Peyer's patch (tissue), 4 donors: ENCODE measurements around the gene HPCAL1. TPM values are rescaled to one million over a fixed set of nuclear protein-coding genes. Genes with fewer than 3 reads are reported as not detected.

Experiments used
- DNase-seq, 3 donors: peaks; one replicate each; pipeline ENCODE4 v3.0.0-alpha.2; 2017 to 2019
- H3K27ac ChIP-seq, 4 donors: fragments of 200-600 bp; sonication (generic); one replicate each; pipeline ENCODE4 v1.5.1; 2016 to 2019
- H3K27me3 ChIP-seq, 2 donors: fragments of 200-600 bp; sonication (generic); one replicate each; pipeline ENCODE4 v1.5.1; 2019
- H3K36me3 ChIP-seq, 3 donors: fragments of 200-600 bp; sonication (generic); one replicate each; pipeline ENCODE4 v1.5.1; 2016 to 2019
- H3K4me1 ChIP-seq, 4 donors: fragments of 200-600 bp; sonication (generic); one replicate each; pipeline ENCODE4 v1.5.1; 2016 to 2019
- H3K4me3 ChIP-seq, 4 donors: fragments of 200-600 bp; sonication (generic); 1 replicate in 3 of 4; 2 replicates in 1 of 4; pipeline ENCODE4 v1.5.1; 2016 to 2019; ENCODE audit warnings: mild to moderate bottlenecking in 1 of 4
- H3K9me3 ChIP-seq, 4 donors: fragments of 200-600 bp; sonication (generic); one replicate each; pipeline ENCODE4 v1.5.1; 2016 to 2019; ENCODE audit warnings: mild to moderate bottlenecking in 1 of 4
- POLR2A ChIP-seq, 2 donors: fragments of 450-650 bp; IDR thresholded peaks; one replicate each; pipeline ENCODE4 v1.5.1; 2017; ENCODE audit warnings: antibody characterized with exemption in 2 of 2, mild to moderate bottlenecking in 2 of 2, moderate library complexity in 2 of 2
- total RNA-seq, 4 donors: library from RNA; depleted of rRNA; stranded (reverse); fragments of >200 nt; gene quantifications; one replicate each; pipeline ENCODE4 v1.1.0, GENCODE V29; 2016
- TF ChIP-seq, protein P1 (sequence below), 6 experiments: fragments of 450-650 bp in 4 of 6; fragments of 200-600 bp in 2 of 6; sonication (generic) in 1 of 6; IDR thresholded peaks; one replicate each; pipeline ENCODE4 v1.5.1; 2017 to 2019; ENCODE audit warnings: antibody characterized with exemption in 6 of 6, mild to moderate bottlenecking in 3 of 6, moderate library complexity in 1 of 6

HPCAL1 gene
- total RNA-seq, 4 donors from 2014 or later, result 123 to 270 (median 156) TPM

GRCh38 chr2:10274983-10275802 lies 27.5 kb upstream of the HPCAL1 start:
- no peak for TF ChIP-seq POLR2A (IDR thresholded peaks at IDR 0.05)
- TF ChIP-seq, protein P1, sequence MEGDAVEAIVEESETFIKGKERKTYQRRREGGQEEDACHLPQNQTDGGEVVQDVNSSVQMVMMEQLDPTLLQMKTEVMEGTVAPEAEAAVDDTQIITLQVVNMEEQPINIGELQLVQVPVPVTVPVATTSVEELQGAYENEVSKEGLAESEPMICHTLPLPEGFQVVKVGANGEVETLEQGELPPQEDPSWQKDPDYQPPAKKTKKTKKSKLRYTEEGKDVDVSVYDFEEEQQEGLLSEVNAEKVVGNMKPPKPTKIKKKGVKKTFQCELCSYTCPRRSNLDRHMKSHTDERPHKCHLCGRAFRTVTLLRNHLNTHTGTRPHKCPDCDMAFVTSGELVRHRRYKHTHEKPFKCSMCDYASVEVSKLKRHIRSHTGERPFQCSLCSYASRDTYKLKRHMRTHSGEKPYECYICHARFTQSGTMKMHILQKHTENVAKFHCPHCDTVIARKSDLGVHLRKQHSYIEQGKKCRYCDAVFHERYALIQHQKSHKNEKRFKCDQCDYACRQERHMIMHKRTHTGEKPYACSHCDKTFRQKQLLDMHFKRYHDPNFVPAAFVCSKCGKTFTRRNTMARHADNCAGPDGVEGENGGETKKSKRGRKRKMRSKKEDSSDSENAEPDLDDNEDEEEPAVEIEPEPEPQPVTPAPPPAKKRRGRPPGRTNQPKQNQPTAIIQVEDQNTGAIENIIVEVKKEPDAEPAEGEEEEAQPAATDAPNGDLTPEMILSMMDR (IDR thresholded peaks at IDR 0.05), result no peak
- H3K27ac ChIP-seq, result no peak overlapping the region
- peaks cover 0 to 20% (median 0%) of the 10 kb centered on the region in 4 donors for H3K4me1 ChIP-seq
- H3K27me3 ChIP-seq, result no peaks in the 10 kb centered on the region
- peak in 1 of 3 donors; percentile 31 for DNase-seq
- no peak overlapping the region for H3K4me3 ChIP-seq
- no peaks in the 10 kb centered on the region for H3K36me3 ChIP-seq
- H3K9me3 ChIP-seq, result no peaks in the 10 kb centered on the region

DNA sequence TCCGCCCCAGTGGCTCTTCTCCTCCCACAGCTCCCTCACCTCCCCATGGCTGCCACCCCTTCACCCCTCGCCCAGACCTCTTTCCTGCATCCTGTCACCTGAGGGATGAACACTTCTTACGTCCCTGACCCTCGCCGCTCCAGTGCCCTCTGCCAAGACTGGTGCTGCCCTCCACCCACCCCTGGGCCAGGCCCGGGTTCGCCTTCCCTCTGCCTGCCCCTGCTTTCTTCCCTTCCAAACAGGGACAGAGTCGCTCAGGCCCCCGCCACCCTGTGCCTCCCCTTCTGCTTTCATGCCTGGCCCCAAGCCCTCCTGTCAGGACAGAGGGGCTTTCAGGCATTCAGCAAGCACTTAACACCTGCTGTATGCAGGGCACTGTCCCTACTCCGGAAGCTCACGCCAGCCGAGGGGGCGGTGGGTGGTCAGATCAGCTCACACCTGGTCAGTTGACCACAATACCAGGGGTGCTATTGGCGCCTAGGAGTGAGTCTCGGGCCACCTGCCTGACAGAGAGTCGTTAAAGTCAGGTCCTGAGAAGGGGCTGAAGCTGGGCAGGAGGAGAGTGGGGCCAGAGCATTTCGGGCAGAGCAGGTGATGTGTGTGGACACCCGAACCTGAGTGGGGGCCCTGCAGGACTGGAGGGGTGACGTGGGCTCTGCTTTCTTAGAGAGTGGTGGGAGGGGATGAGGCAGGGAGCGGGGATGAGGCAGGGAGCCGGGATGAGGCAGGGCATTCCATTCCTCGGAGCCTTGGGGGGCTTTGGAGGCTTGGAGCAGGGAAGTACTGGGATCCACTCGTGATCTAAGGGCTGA lies 26.0 kb upstream of the HPCAL1 start:
- Histone ChIP-seq H3K27me3 (no peaks in the 10 kb centered on the region), H3K9me3 (no peaks in the 10 kb centered on the region), H3K4me3 (no peak overlapping the region), H3K27ac (peak overlapping the region in 1 of 4 donors; percentile 52), H3K4me1 (peaks cover 0 to 7% (median 0%) of the 10 kb centered on the region in 4 donors), H3K36me3 (no peaks in the 10 kb centered on the region)
- DNase-seq, result peak in 2 of 3 donors; percentile 37 to 40
- TF ChIP-seq POLR2A (IDR thresholded peaks at IDR 0.05), result no peak
- TF ChIP-seq, protein P1 (IDR thresholded peaks at IDR 0.05), result no peak

- no peaks in the 10 kb centered on the region for H3K27me3 ChIP-seq
- TF ChIP-seq, protein P1 (IDR thresholded peaks at IDR 0.05), result no peak
- TF ChIP-seq POLR2A (IDR thresholded peaks at IDR 0.05), result peak in 1 of 2 donors; percentile 38
- H3K27ac ChIP-seq, result peak overlapping the region in 3 of 4 donors; percentile 36 to 68 (median 52)
- DNase-seq, result peak in 1 of 3 donors; percentile 72
- peaks cover 0 to 7% (median 0%) of the 10 kb centered on the region in 4 donors for H3K4me1 ChIP-seq
- no peak overlapping the region for H3K4me3 ChIP-seq
- H3K36me3 ChIP-seq, result no peaks in the 10 kb centered on the region
- no peaks in the 10 kb centered on the region for H3K9me3 ChIP-seq
Measured at GRCh38 chr2:10277293-10278028, 25.2 kb upstream of the HPCAL1 start.

DNA sequence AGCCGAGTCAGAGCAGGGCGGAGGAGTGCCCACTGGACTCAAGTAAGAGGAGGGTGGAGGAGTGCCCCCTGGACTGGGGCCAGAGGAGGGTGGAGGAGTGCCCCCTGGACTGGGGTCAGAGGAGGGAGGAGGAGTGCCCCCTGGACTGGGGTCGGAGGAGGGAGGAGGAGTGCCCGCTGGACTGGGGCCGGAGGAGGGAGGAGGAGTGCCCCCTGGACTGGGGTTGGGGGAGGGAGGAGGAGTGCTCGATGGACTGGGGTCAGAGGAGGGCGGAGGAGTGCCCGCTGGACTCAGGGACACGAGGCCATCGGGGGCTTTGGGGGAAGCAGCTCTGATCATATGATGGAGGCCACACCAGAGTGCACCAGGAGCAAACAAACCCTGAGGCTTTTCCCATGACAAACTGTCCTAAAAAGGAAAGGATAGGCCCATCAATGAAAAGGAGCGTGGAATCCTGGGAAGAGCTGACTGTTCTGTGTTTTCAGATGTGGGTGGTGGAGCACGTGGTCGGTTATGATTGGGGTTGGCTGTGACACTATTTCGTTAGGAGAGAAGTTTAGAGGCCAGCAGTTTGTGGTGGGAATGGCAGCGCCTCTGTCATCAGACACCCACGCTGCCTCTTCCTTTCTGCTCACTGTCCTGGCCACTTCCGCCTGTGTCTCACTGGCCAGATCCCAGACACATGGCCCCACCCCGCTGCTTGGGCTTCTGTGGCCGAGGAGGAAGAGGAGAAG lies 24.5 kb upstream of the HPCAL1 start:
- peak overlapping the region in 3 of 4 donors; percentile 36 to 68 (median 52) for H3K27ac ChIP-seq
- H3K36me3 ChIP-seq, result no peaks in the 10 kb centered on the region
- no peaks in the 10 kb centered on the region for H3K9me3 ChIP-seq
- peaks cover 0 to 14% (median 0%) of the 10 kb centered on the region in 4 donors for H3K4me1 ChIP-seq
- DNase-seq, result peak; percentile 38 to 85 (median 74)
- H3K4me3 ChIP-seq, result no peak overlapping the region
- TF ChIP-seq, protein P1 (IDR thresholded peaks at IDR 0.05), result no peak
- no peak for TF ChIP-seq POLR2A (IDR thresholded peaks at IDR 0.05)
- no peaks in the 10 kb centered on the region for H3K27me3 ChIP-seq
